Embryonic facial prominence (tissue), 1 donor: ENCODE measurements around the gene ARHGAP15.

ENCODE experiments used
- DNase-seq: peaks from one replicate; pipeline ENCODE4 v3.0.0-alpha.2; 2016; ENCODE audit errors: extremely low spot score

The ARHGAP15 gene

DNA sequence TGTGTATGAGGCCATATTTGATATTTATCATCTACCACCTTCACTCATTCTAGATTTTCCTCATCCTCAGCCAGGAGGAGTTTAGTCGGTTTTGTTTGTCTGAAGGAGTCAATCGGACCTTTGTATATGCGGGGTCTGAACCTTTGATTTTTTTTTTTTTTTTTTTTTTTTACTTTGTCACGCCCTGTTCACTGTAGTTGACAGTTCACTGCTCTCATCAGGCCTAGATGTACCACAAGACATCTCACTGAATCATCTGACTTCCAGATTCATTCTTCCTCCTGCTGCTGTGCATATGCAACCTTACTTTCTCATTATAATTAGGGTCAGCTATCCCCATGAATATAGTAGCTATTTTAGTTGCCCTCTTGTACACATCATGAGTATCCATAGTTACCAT lies 133.2 kb downstream of the ARHGAP15 start:
- no peak for DNase-seq

DNA sequence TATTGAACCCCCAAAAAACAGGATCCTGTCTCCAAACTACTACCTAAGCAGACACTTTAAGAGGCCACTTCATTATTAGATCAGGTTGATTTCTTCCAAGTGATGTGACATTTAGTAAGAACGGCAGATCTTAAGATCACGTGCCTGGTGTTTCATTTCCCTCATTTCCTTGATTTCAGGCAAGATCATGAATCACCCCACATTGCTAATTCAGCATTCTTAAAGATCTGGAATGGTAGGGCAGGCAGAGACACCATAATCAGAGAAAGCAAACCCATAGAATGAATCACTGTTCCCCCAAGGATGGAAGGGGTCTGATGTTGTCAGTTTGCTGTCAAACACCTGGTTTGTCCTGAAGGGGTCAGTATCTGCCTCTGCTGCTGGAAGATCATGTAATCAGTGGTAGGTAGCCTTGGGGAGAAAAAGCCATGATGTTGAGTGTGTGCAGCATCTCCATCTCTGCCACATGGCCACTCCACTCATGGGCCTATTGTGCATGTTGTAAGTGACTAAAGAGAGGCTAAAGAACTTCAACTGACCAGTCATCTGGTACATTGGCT lies 133.9 kb downstream of the ARHGAP15 start:
- DNase-seq: no peak

DNA sequence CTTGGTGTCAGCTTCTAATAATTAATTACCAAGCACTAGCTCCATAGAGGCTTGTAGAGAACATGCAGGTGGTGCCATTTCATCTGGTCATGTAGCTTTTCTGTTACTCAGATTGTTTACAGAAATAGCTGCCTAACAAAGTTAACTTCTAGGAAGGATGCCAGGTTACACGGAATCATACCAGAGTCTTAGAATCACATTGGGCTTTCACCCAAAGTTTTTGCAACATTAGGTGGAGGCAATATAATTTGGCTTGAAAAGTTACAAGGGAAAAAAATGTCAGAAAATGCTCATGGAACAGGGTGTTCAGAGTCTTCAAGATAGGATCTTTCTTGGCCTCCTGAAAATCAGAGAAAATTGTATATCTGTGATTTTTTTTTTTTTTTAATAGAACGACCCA lies 135.6 kb downstream of the ARHGAP15 start:
- no peak for DNase-seq

- no peak for DNase-seq
Measured at GRCh38 chr2:143279672-143280071, 150.5 kb downstream of the ARHGAP15 start.

DNA sequence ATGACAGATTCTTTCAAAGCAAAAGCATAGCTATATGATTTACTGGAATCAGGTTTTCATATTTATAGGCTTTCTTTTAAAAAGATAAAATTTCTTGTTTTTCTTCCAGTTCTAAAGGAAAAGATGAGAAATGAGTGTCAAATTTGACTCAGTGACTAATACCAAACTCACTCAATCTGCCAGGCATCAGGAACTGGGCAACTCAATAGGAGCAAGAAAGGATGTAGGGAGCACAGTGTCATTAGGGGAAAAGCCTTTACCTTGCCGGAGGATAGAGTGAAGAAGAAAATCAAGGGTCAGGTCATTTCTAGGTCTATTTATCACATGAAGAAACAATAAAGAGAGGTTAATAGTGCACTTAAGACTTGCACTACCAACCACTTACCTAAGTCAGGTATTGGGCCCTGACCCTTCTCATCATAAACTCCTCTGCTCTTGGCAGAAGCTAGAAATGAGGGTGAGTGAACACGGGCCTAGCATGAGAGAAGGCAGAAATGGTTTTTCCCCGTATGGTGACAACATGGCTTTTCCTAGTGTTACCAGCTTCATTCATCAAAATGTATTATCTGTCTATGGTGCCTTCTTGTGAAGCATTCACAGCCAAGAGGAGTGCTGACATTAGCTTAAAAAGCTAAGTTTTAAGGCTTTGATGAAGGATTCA lies 151.0 kb downstream of the ARHGAP15 start:
- no peak for DNase-seq

GRCh38 chr2:143282684-143283083 lies 153.5 kb downstream of the ARHGAP15 start:
- no peak for DNase-seq

- DNase-seq: no peak
Measured at GRCh38 chr2:143284087-143284675, 155.0 kb downstream of the ARHGAP15 start.

DNA sequence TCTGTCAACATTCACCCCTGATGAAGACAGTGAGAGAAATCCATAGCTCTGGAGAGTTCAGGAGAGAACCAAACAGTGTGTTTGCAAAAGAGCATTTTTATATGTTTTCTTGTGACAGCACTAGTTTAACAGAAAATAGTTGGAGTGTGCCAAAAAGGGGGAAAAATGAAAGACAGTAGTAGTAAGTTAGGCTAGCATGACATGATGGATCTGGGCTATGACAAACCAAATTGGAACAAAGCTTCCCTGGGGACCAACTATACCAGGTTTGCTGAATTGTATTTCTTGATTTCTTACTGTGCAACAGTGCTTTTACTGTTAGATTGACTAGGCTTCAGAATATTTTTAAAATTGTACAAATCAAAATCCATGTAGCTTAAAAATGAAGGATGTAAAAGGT lies 159.8 kb downstream of the ARHGAP15 start:
- no peak for DNase-seq

- DNase-seq: no peak
Measured at GRCh38 chr2:143290221-143290620, 161.0 kb downstream of the ARHGAP15 start.

DNA sequence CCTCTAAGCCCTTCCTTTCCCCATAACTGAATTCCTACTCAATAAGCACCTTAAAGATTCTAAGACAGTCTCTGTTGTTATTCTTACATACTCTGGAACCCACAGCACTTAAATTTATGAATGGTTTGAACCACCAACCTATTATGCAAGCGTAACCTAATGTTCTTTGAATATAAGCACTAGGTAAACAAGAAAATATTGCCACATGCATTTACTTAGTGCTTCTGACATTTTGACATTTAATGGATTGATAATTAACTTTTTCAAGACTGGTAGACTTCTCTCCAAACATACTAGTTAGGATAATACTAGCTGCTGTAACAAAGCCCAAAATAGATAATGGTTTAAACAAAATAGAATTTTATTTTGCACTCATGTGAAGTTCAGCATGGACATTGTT lies 164.8 kb downstream of the ARHGAP15 start:
- DNase-seq: no peak

DNA sequence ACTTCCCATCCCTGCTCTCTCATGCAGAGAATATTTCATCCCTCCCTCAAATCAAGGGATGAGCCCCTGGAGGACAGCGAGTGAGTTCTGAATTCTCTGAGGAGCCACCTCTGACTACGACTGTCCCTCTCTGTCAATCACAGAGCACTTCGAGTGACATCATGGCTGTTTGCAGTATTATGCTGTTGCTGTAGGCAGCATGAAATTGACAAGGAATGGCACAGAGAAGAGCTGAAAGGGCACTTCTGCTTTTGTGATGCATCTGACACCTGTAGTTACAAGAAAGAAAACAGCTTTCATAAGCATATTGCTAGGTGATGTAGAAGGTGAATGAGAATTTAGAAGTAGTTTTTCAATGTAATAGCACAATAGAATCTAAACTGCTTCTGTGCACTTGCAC lies 166.9 kb downstream of the ARHGAP15 start:
- DNase-seq: no peak

DNA sequence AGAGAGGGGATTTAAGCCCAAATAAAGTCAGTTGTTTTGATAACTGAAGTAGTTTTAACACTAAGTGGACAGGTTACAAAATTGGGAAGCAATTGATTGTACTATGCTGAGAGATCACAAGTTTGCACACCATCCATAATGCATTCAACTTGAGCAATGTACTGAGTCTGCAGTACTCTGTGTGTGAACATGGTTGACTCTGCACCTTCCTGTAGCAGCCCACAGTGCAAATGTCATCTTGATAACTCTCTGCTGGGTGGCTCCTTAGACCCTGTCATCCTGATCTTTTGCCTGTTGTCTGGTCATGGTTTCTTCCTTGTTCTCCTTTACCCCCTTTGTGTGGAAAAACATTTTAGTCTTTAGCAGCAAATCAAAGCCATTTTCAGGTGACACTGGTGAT lies 168.0 kb downstream of the ARHGAP15 start:
- DNase-seq: no peak

DNA sequence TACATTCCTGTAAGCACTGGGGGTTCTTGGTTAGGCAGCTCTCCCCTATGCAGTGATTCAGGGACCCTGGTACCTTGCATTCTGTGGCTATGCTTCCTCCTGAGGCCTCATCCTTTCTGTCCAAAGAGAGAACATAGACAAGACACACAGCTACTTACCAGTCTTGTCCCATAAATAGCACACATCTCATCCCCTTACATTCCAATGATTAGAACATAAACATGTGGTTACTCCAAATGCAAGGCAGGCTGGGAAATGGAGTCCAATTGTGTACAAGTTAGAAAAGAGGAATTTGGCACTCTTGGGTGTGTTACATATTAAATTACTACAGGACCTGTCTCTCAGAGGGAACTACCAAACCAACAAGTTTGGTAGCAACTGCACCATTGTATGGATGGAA lies 171.3 kb downstream of the ARHGAP15 start:
- no peak for DNase-seq

DNA sequence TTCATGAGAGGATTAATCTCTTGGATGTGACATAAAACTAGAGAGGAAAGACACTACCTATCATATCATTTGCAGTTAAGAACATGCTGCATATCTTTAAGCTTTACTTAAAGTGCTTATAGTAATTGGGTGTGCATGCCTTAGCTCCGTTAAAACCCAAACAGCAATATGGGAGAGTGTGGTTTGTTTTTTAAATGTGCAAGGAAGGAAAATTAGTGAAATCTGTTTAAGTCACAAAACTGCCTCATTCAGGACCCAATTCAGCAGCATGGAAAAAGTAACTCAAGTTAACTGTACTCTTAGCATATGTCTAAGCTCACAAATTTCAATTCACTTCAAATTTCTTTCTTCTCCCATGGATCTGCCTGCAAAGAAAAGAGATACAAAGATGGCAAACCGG lies 182.2 kb downstream of the ARHGAP15 start:
- DNase-seq: no peak

DNA sequence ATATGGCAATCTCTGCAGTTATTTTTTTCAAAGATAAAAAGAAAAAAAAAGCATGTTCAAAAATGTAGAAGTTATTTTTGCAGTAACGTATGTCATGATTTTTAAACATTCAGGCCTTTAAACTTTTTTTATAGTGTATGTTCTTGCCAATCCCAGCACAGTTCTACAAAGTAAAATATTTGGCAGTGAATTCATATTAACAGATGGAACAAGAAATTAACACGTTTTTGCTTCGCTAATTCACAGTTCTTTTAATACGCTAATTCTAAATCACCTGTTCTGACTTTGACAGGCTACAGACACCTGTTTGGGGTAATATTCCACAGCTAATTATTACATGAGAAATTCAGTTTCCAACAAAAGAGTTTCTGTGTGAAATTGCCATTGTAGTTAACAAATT lies 183.2 kb downstream of the ARHGAP15 start:
- DNase-seq: no peak

GRCh38 chr2:143313861-143314260 lies 184.6 kb downstream of the ARHGAP15 start:
- DNase-seq: no peak

DNA sequence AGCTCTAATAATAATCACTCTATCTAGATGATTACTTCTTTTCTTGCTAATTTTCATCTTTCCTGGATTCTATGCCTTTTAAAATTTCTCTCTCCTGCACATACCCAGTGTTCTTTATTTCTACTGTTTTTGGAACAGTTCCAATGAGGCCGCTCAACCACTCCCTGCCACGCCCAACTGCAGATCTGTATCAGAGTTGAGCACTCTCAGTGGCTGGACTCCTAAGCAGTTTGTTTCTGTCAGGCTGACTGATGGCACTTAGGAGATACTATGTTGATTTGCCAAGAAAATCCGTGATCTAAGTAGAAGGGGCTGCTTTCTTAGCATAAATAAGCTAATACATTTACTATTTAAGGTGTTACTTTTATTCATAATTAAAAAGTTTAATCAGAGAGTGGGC lies 192.8 kb downstream of the ARHGAP15 start:
- DNase-seq: no peak

GRCh38 chr2:143329288-143329687 lies 200.1 kb downstream of the ARHGAP15 start:
- no peak for DNase-seq

GRCh38 chr2:143333168-143333791 lies 204.1 kb downstream of the ARHGAP15 start:
- no peak for DNase-seq

GRCh38 chr2:143333847-143334246 lies 204.6 kb downstream of the ARHGAP15 start:
- DNase-seq: no peak

DNA sequence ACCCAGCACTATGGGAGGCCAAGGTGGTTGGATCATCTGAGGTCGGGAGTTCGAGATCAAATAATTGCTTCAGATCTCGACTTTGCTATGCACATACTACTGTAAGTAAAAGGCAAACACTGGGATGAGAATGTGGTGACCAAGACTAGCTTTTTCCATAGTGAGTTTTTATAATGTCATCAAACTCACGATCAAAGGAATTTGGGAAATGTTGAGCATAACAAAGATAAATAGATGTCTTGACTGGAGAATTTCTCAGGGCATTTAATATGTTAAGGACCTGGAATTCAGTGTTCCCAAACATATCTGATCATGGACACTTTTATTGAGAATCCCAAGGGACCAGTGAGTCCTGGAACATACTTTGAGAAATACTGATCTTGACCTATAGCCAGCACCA lies 205.6 kb downstream of the ARHGAP15 start:
- DNase-seq: no peak

GRCh38 chr2:143336719-143337210 lies 207.5 kb downstream of the ARHGAP15 start:
- no peak for DNase-seq

- no peak for DNase-seq
Measured at GRCh38 chr2:143341478-143341877, 212.3 kb downstream of the ARHGAP15 start.
